Gastroesophageal sphincter (tissue), 4 donors: ENCODE data around the gene SH3BP2. TPM values are rescaled to one million over a fixed set of nuclear protein-coding genes. Genes with fewer than 3 reads are reported as not detected.

Experiments
- ATAC-seq: fragments of 150-250 bp; one replicate; pipeline ENCODE4 v1.9.1; 2016; ENCODE audit warnings: mild to moderate bottlenecking, moderate library complexity
- H3K27ac ChIP-seq, 4 donors: fragments of 200-600 bp; sonication (generic) in 3 of 4; 1 replicate in 3 of 4; 2 replicates in 1 of 4; pipeline ENCODE4 v1.5.1; 2016 to 2019
- H3K27me3 ChIP-seq: fragments of 200-600 bp; sonication (generic); one replicate; pipeline ENCODE4 v1.5.1; 2019
- H3K36me3 ChIP-seq, 2 donors: fragments of 200-600 bp; sonication (generic); one replicate each; pipeline ENCODE4 v1.5.1; 2019; ENCODE audit warnings: control low read depth in 1 of 2
- H3K4me1 ChIP-seq, 3 donors: fragments of 200-600 bp; sonication (generic); 1 replicate in 2 of 3; 2 replicates in 1 of 3; pipeline ENCODE4 v1.5.1; 2016 to 2019; ENCODE audit warnings: control low read depth in 2 of 3
- H3K4me3 ChIP-seq, 2 donors: fragments of 200-600 bp; sonication (generic); one replicate each; pipeline ENCODE4 v1.5.1; 2019; ENCODE audit warnings: mild to moderate bottlenecking in 1 of 2, moderate library complexity in 1 of 2
- H3K9me3 ChIP-seq, 3 donors: fragments of 200-600 bp; sonication (generic); one replicate each; pipeline ENCODE4 v1.5.1; 2017 to 2019; ENCODE audit warnings: control low read depth in 2 of 3
- EP300 ChIP-seq: sonication (generic); formaldehyde crosslinking; IDR thresholded peaks from one replicate; pipeline ENCODE4 v1.6.1; 2017; ENCODE audit warnings: antibody characterized with exemption, mild to moderate bottlenecking
- POLR2A ChIP-seq, 2 donors: fragments of 450-650 bp; IDR thresholded peaks; one replicate each; pipeline ENCODE4 v1.6.1; 2017; ENCODE audit warnings: antibody characterized with exemption in 2 of 2, mild to moderate bottlenecking in 2 of 2, moderate library complexity in 1 of 2
- POLR2AphosphoS5 ChIP-seq: sonication (generic); formaldehyde crosslinking; IDR thresholded peaks from one replicate; pipeline ENCODE4 v1.6.1; 2017; ENCODE audit warnings: antibody characterized with exemption
- WGBS, 2 donors: methylation state at CpG; one replicate each; pipeline ENCODE4 v1.1.5; 2018; ENCODE audit warnings: low coverage in 1 of 2; 5-methylcytosine and 5-hydroxymethylcytosine counted together
- total RNA-seq, 4 donors: library from RNA; depleted of rRNA; stranded (reverse); fragments of >200 nt; gene quantifications; one replicate each; pipeline ENCODE4 v1.1.0, GENCODE V29; 2016
- TF ChIP-seq, protein P1 (sequence below), 4 experiments: fragments of 200-600 bp in 2 of 4; fragments of 450-650 bp in 2 of 4; sonication (generic) in 1 of 4; IDR thresholded peaks; one replicate each; pipeline ENCODE4 v1.5.1; 2017 to 2019; ENCODE audit warnings: antibody characterized with exemption in 4 of 4, mild to moderate bottlenecking in 2 of 4, moderate library complexity in 2 of 4

The SH3BP2 gene
- total RNA-seq, 4 donors from 2014 or later = 26.8 to 36.4 (median 29.3) TPM

DNA sequence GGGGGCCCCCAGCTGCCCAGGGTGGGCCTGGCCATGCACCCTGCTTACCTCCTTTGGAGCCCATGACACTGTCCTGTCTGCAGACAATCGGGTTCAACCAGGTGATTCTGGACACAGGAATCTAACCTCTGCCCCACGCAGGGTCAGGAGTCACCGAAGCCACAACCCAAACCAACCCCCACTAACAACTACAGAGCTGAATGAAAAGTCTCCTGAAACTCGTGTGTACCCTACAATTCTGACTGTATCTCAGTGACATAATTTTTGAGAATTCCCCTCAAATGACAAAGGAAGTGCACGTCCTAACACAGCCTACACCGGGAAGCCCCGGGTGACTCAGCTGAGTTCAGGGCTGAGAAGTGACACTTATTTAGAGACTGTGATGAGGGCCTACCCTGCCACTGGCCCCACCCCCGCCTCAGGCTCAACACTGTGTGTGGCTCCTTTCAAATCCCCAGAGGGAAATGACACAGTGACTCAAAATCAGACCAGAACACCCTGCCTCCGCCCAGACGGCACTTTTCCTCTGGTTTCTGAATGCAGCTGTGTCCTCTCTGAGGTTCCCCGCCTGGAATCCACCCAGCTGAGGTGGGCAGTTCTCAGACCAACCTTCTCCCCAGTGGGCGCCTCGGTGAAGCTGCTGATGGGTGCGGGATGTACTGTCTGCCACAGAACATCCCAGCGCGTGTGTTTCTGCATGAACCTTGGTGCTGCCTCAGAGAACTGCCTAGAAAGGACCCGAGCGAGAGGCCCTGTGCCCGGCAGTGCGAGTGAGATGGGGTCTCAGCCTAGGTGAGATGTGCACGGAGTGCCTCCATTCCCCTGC is 46.7 kb upstream of the SH3BP2 start:
- peak; percentile 26 for TF ChIP-seq POLR2AphosphoS5
- TF ChIP-seq, protein P1, sequence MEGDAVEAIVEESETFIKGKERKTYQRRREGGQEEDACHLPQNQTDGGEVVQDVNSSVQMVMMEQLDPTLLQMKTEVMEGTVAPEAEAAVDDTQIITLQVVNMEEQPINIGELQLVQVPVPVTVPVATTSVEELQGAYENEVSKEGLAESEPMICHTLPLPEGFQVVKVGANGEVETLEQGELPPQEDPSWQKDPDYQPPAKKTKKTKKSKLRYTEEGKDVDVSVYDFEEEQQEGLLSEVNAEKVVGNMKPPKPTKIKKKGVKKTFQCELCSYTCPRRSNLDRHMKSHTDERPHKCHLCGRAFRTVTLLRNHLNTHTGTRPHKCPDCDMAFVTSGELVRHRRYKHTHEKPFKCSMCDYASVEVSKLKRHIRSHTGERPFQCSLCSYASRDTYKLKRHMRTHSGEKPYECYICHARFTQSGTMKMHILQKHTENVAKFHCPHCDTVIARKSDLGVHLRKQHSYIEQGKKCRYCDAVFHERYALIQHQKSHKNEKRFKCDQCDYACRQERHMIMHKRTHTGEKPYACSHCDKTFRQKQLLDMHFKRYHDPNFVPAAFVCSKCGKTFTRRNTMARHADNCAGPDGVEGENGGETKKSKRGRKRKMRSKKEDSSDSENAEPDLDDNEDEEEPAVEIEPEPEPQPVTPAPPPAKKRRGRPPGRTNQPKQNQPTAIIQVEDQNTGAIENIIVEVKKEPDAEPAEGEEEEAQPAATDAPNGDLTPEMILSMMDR (IDR thresholded peaks at IDR 0.05) = no peak
- 56 to 68% methylated on average over 8 to 10 of the region's 21 CpGs for WGBS, 2 donors
- H3K27ac ChIP-seq = peak overlapping the region in 3 of 4 donors; percentile 11 to 29 (median 29)

DNA sequence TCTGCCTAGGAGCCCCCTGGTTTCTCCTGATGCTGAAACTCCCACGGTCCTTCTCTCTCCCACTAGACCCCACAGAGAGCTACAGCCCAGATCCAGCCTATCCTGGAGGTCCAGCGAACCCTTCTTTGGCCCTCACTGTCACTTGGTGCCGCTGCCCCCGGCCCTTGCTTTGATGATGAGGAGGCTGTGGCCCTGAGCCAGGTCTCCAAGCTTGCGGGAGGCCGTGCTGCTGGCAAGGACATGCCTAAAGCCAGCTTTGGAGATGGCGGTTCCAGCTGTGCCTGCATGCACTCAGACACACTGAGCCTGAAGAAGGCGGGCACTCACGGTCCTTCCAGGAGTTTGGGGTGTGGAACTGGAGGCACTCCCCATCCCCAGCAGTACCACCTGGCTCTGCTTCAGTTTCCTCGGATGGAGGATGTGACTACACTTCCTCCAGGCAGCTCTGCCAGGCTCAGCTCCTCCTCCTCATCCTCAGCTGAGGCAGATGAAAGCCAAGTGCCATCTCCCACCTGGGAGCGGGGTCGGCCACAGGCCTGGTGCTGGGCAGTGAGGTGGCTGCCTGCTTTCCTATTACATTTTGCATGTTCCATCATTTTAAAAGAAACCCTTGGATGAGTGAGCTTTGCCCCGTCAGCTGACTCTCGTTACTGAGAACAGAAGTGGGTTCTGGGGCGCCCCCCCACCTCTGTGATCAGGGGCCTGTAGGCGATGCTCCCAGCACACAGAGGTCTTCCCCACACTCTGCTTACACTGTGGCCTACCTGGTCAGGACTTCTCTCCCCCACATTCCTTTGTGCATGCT is 45.8 kb upstream of the SH3BP2 start:
- no peak for TF ChIP-seq POLR2A (IDR thresholded peaks at IDR 0.05)
- no peak for TF ChIP-seq POLR2AphosphoS5
- TF ChIP-seq EP300 = no peak
- TF ChIP-seq, protein P1 (IDR thresholded peaks at IDR 0.05) = no peak
- WGBS, 2 donors = 77 to 80% methylated on average over 3 to 5 of the region's 16 CpGs
- no peak overlapping the region for H3K4me3 ChIP-seq
- ATAC-seq = no peak
- no peaks in the 10 kb centered on the region for H3K27me3 ChIP-seq
- H3K9me3 ChIP-seq = no peaks in the 10 kb centered on the region
- H3K4me1 ChIP-seq = peaks cover 0 to 38% (median 9%) of the 10 kb centered on the region in 3 donors
- H3K27ac ChIP-seq = peak overlapping the region in 3 of 4 donors; percentile 11 to 29 (median 29)
- peaks cover 0 to 57% of the 10 kb centered on the region in 2 donors for H3K36me3 ChIP-seq

More for the DNA sequence above, 46.7 kb upstream of the SH3BP2 start:
- Histone ChIP-seq H3K4me3 (no peak overlapping the region), H3K27me3 (no peaks in the 10 kb centered on the region), H3K9me3 (no peaks in the 10 kb centered on the region), H3K4me1 (peaks cover 0 to 30% (median 5%) of the 10 kb centered on the region in 3 donors), H3K36me3 (peaks cover 0 to 66% of the 10 kb centered on the region in 2 donors)
- ATAC-seq = no peak

DNA sequence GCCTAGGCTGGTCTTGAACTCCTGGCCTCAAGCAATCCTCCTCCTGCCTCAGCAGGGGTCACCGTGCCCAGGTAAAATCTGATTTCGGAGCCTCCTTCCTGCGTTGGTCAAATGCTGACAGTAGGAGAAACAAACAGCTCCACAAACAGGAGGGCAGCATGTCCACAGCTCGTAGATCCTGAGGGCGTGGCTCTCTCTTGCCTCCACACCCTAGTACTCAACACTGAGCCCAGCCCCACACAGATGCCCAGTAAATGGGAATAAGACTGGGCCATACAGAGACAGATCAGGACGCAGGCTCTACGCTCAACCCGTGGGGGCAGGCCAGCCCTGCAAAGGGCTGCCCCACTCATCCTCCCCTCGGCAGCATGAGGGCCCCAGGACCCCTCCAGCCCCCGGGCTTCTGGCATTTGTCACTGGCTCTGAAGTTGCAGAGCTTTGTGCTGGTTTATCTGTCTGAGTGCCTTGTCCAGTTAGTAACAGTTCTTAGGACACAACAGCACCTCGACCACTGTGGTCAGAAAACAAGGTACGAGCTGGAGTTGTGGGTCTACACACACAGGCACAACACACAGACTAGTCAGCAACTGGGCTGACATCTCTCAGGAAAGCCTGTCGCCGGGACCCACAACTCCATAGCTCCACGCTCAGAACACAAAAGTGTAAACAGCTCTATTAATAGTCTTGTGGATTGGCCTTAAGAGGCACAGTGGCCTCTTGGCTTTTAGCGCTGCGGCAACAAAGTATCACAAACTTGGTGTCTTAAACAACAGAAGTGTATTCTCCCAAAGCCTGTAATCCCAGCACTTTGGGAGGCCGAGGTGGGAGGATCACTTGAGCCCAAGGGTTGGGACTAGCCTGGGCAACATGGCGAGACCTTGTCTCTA is 41.9 kb upstream of the SH3BP2 start:
- ATAC-seq = no peak
- Histone ChIP-seq H3K4me3 (no peak overlapping the region), H3K4me1 (peaks cover 0 to 66% (median 14%) of the 10 kb centered on the region in 3 donors), H3K27ac (peak overlapping the region in 3 of 4 donors; percentile 20 to 46 (median 27)), H3K36me3 (peaks cover 0 to 30% of the 10 kb centered on the region in 2 donors), H3K27me3 (no peaks in the 10 kb centered on the region), H3K9me3 (no peaks in the 10 kb centered on the region)
- WGBS, 2 donors = 51 to 67% methylated on average over 4 to 8 of the region's 19 CpGs
- TF ChIP-seq POLR2A (IDR thresholded peaks at IDR 0.05) (no peak), POLR2AphosphoS5 (no peak), EP300 (no peak)
- TF ChIP-seq, protein P1 (IDR thresholded peaks at IDR 0.05) = no peak

DNA sequence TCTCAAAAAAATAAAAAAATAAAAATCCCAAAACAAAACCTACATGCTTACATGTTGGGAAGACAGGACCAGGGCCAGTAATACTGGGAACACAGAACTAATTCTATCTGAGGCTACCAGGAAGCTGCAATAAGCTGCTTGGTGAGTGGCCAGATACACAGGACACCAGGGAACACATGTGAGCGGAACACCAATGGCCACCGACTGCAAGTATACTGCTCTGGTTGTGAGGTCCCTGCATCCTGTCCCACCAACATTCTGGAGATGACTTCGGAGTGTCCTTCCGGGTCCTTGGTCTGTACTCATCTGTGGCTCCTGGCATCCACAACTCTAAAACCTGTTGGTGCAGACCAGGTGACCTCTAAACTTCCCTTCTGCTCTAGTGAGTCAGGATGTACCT is 39.4 kb upstream of the SH3BP2 start:
- H3K27ac ChIP-seq = peak overlapping the region in 1 of 4 donors; percentile 31
- no peaks in the 10 kb centered on the region for H3K27me3 ChIP-seq
- peaks cover 0 to 64% (median 14%) of the 10 kb centered on the region in 3 donors for H3K4me1 ChIP-seq
- 68 to 79% methylated on average over 4 of the region's 4 CpGs for WGBS, 2 donors
- no peaks in the 10 kb centered on the region for H3K9me3 ChIP-seq
- peaks cover 0 to 11% of the 10 kb centered on the region in 2 donors for H3K36me3 ChIP-seq
- no peak overlapping the region for H3K4me3 ChIP-seq
- ATAC-seq = no peak
- TF ChIP-seq POLR2AphosphoS5 = no peak
- TF ChIP-seq, protein P1 (IDR thresholded peaks at IDR 0.05) = no peak
- no peak for TF ChIP-seq POLR2A (IDR thresholded peaks at IDR 0.05)
- TF ChIP-seq EP300 = no peak
